ENCODE data around the gene SERPINA5.

SERPINA5 gene

DNA sequence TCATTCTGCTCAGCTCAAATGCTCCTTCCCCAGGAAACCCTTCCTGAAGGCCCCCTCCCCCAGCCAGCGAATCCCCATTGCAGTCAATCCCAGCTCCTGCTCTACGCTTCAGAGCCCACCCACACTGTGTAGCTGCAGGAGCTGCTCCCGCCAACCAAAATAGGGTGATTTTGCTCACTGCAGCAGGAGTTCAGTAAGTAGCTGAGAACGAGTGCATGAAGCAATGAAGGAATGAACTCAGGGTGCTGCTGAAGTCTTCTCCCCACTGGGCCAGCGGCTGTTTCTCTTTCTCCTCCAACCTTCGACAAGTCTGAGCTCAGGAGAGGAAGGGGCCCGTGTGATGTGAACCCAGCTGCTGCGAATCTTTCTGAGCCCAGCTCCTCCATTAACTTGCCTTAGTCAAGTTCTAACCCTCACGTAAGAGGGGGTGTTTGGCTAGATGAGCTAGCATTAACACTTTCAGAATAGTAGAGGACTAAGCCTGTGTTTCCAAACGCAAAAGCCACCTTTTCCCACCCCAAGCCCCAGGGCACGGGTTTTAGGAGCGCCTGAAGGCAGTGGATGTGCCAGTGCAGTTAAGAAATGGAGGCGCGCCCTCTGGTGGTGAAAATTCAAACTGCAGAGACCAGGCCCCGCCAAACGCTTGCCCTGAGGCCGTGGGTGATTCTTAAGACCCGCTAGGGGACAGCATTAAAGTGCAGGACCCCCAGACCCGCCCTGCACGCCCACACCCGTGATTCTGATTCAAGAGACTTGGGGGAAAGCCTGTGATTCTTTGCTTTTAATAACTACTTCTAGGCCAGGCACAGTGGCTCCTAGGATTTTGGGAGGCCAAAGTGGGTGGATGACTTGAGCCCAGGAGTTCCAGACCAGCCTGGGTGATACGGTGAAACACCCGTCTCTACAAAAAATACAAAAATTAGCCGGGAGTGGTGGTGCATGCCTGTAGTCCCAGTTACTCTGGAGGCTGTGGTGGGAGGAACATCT lies 31.9 kb upstream of the SERPINA5 start:
- in situ Hi-C loops (cut with MboI; ENCODE audit: low sequenced_read_pairs), result no loop called here

- in situ Hi-C loops (cut with MboI; ENCODE audit: low sequenced_read_pairs), result no loop called here
These were observed 31.2 kb upstream of the SERPINA5 start for GRCh38 chr14:94550041-94550440.

DNA sequence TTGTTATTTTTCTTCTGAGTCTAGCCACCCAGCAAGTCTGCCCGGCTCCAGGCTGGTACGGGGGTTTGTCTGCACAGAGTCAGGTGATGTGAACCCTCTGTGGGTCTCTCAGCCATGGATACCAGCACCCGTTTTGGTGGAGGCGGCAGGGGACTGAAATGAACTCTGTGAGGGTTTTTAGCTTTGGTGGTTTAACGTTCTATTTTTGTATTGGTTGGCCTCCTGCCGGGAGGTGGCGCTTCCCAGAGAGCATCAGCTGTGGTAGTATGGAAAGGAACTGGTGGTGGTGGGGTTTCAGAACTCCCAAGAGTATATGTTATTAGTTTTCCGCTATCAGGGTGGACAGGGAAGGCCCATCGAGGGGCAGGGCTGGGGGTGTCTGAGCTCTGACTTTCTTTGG lies 25.2 kb upstream of the SERPINA5 start:
- in situ Hi-C loops (cut with MboI; ENCODE audit: low sequenced_read_pairs), result no loop called here

GRCh38 chr14:94557327-94557726 lies 23.9 kb upstream of the SERPINA5 start:
- in situ Hi-C loops (cut with MboI; ENCODE audit: low sequenced_read_pairs), result no loop called here

DNA sequence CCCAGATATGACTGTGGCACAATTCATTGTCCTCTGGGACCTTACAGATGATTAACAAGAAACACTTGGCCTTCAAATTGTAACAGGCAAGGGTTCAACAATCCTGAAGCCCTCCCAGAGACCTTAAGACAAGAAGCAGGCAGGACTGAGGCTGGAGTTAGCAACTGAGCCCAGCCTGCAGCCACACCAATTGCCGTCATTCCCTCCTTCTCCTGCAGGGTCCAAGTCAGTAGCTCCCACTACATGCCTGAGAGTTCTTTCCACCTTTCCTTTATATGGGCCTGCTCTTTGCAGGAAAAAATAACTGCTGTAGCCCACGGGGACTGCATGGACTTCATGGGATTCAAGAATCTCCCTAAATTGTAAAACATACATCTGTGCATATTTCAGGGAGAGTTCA lies 22.4 kb upstream of the SERPINA5 start:
- in situ Hi-C loops (cut with MboI; ENCODE audit: low sequenced_read_pairs), result no loop called here

DNA sequence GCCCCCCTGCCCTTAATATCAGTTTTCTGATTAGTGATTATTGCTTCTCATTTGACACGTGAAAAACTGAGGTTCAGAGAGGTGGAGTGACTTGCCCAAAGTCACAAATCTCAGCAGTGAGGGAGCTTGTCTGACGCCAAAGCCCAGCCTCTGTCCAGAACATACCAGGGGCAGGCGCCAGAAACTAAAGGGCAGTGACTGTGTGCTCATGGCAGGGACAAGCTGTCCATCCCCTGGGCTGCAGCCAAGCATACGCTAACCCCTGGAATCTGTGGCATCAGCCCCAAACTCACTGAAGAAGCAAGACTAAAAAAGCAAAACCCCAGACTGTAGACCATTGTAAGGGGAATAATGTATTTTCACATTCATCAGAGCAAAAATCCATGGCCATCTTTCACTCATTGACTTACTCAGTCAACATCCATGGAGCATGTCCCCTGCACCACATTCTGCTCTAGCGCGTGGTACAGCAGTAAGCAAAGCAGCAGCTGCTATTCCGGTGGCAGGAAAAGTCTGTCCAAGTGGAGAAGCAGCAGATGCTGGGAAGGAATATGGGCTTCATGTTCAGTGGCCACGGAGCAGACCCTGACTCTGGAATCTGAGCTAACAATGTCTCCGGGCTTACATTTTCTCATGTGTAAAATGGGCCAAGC lies 21.5 kb upstream of the SERPINA5 start:
- in situ Hi-C loops (cut with MboI; ENCODE audit: low sequenced_read_pairs), result no loop called here

DNA sequence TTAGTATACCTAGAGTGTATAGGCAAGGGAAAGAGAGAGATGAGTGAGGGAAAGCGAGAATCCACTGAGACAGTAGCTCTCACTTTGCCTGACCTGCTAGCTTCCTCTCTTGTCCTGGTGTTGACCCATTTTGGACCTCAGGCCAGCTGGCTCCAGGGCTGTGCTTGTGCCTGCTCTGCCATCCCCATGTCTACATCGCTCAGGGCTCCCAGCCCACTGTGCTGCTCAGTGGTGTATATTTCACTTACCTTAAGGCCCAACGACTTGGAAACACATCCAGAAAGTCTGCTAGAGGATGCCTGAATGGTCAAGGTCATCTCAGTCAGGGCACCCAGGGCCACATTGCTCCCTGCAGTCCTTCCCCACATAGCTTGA lies 20.9 kb upstream of the SERPINA5 start:
- in situ Hi-C loops (cut with MboI; ENCODE audit: low sequenced_read_pairs), result no loop called here

DNA sequence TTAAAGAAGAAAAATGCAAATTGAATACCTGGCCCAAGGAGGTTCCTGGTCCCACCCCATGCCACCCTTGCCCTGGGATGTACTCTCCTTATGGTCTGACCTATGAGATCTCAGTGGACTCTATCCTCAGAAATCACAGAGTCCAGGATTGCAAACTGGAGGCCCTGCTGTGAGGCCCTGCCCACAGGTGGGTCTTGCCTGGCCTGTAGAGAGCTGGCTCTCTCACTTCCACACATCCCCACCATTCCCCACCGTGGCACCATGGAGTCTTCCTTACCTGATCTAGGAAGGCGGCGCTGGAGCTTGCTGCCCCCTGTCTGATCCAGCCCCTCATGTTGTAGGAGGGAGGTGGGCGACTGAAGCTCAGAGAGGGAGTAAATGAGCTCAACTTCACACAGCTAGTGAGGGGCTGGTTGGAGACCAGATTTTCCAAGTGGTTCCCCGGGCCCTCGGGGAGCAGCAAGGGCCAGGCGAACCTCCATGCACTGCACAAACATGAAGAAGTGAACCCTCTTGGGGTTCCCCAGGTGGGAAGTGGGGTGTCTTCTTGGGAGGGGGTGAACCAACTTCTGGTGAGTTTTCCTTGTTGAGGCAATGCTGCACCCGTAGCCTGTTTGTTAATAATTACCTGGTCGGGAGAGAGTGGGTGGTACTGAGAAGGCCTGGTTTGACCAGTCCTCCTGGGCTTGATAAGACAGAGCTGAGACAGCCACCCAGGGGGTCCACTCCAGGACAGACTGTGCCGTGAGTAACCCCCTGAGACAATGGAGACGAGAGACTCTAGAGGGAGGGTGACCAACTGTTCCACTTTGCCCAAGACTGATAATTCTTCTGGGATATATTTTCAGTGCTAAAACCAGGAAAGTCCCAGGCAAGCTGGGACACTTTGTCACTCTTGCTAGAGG lies 20.2 kb upstream of the SERPINA5 start, which contains the start of gene SERPINA4:
SERPINA4 (plus strand) TSS at position 692 of the 905 bp plus-strand sequence. CDS start 2,041 bp downstream, outside the sequence.
- in situ Hi-C loops (cut with MboI; ENCODE audit: low sequenced_read_pairs), result no loop called here

DNA sequence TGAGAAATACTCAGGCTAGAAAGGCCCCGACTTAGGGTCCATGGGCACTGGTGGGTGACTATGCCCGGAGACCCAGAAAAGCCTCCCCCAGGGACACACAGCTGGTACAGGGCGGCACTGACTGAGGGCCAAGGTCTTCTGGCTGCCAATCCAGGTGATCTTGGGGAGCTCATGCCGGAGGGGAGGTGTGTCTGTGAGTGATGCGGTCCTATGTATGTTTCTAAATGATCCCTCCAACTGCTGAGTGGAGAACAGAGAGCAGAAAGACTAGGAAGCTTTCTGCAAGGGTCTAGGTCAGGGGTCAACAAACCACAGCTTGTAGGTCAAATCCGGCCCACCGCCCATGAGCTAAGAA lies 19.6 kb upstream of the SERPINA5 start:
- in situ Hi-C loops (cut with MboI; ENCODE audit: low sequenced_read_pairs), result no loop called here

- in situ Hi-C loops (cut with MboI; ENCODE audit: low sequenced_read_pairs), result no loop called here
These were observed 19.2 kb upstream of the SERPINA5 start for GRCh38 chr14:94562022-94562421.

GRCh38 chr14:94562941-94563883 lies 18.0 kb upstream of the SERPINA5 start:
- in situ Hi-C loops (cut with MboI; ENCODE audit: low sequenced_read_pairs), result no loop called here

DNA sequence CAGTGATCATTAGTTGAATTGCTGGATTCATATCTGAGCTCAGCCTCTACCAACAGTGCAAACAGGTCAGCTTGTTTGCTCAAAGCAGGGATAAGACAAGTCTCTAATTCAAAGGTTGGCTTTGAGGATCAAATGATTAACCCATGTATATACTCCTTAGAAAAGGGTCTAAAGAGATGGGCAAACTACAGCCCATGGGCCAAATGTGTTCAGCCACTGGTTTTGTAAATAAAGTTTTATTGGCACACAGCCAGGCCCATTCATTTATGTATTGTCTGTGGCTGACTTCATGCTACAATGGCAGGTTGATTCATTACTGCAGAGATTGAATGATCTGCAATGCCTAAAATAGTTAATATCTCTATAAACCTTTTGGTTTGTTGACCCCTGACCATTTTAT lies 16.8 kb upstream of the SERPINA5 start:
- in situ Hi-C loops (cut with MboI; ENCODE audit: low sequenced_read_pairs), result no loop called here

- in situ Hi-C loops (cut with MboI; ENCODE audit: low sequenced_read_pairs), result no loop called here
These were observed 13.0 kb upstream of the SERPINA5 start for GRCh38 chr14:94568186-94568585.

- in situ Hi-C loops (cut with MboI; ENCODE audit: low sequenced_read_pairs), result no loop called here
These were observed 11.7 kb upstream of the SERPINA5 start for GRCh38 chr14:94569381-94570001.

- in situ Hi-C loops (cut with MboI; ENCODE audit: low sequenced_read_pairs), result no loop called here
These were observed 11.2 kb upstream of the SERPINA5 start for GRCh38 chr14:94570002-94570400.

- in situ Hi-C loops (cut with MboI; ENCODE audit: low sequenced_read_pairs), result no loop called here
These were observed 10.8 kb upstream of the SERPINA5 start for GRCh38 chr14:94570440-94570839.

DNA sequence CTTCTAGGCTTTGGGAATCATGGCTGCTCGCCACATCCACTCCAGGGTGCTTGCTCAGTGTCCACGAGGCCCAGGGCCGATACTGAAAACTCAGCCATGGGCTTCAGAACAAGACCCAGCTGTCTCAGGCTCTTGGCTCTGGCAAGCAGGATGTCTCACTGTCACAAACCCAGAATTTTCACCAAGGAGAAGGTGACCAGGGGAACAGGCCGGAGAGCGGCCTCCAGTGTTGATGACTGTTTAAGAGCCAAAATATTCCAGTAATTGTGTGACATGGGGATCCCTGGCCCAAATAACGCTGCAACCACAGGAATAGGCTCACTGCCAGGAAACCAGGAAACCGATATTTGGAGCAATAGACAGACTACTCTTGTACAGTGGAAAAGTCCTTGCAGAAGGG lies 9.8 kb upstream of the SERPINA5 start:
- in situ Hi-C loops (cut with MboI; ENCODE audit: low sequenced_read_pairs), result no loop called here

DNA sequence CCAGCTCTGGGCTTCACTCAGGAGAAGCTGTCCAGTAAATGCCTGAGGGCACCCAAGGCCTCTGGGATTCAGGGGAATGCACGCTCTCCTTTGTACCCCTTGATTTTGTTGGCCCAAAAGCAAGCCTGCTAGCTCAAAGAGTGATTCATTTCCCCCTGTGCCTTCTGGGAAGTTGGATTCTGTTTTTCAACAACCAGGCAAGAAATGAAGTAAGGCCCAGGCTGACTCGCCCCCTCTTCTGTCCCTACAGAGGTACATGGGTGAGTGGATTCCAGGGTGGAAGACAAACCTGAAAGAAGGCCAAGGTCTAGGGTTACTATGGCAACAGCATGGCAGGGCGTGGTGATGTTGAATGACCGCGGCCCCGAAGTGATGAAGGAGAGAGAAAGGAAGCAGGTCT lies 9.3 kb upstream of the SERPINA5 start:
- in situ Hi-C loops (cut with MboI; ENCODE audit: low sequenced_read_pairs), result no loop called here

DNA sequence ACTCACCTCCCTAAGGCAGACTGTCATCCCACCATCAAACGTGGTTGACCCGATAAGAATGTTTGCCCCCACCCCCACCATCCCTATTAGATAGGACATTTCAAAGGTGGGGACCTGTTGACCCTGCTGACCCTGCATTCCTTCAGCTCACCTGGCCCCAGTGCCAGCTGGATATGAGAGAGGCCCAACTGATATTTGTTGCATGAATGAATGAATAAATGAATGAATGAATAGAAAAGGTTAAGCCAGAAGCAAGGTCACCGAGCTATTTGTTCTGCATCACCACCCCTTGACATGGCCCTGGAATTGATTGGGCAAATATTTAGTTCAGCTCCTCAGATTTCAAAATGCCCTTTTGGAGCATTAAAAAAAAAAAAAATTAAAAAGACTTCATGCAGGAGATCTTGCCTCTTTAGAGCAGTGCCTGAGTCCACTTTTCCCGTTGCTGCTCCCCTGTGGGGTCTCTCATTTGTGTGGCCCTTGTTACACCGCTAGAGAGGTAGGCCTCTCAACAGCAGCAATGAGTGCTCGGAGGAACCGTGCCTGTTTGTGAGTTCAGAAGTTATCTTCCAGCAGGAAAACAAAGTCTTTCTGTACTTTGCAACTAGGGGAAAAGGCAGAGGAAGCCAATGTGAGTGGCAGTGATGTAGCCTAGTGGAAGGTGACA lies 8.5 kb upstream of the SERPINA5 start:
- in situ Hi-C loops (cut with MboI; ENCODE audit: low sequenced_read_pairs), result no loop called here
